ENCODE results near the gene SRSF1. TPM values are rescaled to one million over a fixed set of nuclear protein-coding genes. Genes with fewer than 3 reads are reported as not detected.

Gene SRSF1
- total RNA-seq, 4 donors from 2014 or later = 116 to 429 (median 147) TPM

- Histone ChIP-seq H3K36me3 (no peaks in the 10 kb centered on the region), H3K27ac (no peak overlapping the region), H3K4me1 (peaks cover 0 to 8% of the 10 kb centered on the region in 2 donors), H3K4me3 (no peak overlapping the region), H3K9me3 (no peaks in the 10 kb centered on the region), H3K27me3 (no peaks in the 10 kb centered on the region)
- DNase-seq = peak in 1 of 2 donors; percentile 15
- intact Hi-C loops (cut with DNase I; ENCODE audit: low total_unique reads) = loop anchor here (2.0 kb wide), 1 partner anchor 32 kb away; the partner anchor contains the start of gene VEZF1
- TF ChIP-seq CTCF (IDR thresholded peaks at IDR 0.05) = no peak
- TF ChIP-seq POLR2A (IDR thresholded peaks at IDR 0.05) = no peak
Observed at GRCh38 chr17:57956291-57957119, 50.5 kb downstream of the SRSF1 start.

DNA sequence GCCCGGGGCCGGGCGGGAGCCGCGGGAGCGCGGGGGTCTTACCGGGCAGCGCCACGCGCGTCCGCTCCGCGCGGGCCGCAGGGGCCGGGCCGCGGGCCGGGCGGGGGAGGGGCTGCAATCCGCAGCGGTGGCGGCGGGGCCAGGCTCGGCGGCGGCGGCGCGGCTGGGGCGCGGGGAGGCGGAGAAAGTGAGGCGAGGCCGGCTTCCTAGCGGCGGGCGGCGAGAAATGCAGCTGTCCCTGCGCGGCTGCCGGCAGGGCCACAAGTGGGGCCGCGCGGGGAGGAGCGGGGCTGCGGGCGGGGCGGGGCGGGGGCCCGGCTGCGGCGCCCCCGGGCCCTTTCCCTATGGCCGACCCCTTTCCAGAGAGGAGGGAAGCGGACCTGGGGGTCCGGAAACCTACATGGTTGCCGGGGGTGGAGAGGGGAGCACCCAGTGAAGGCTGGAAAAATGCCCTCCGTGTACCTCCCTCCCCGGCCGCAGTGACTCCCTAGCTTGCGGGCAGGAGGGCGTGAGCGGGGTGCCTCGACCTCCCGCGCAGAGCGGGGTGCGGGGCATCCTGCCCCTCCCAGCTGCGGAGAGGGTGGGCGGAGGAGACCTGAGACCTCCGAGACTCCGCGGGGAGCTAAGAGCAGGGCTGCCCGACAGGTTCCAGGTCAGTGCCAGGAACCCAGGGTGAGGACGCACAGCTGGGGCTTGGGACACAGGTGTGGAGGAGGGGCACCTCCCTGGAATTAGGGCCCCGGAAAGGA lies 51.7 kb downstream of the SRSF1 start, which contains the start of gene CUEDC1:
TSS of gene CUEDC1 (minus strand) at position 230 of the 749 bp plus-strand sequence. CDS start 69,848 bp downstream, outside the sequence.
- TF ChIP-seq POLR2A (IDR thresholded peaks at IDR 0.05) (no peak), CTCF (IDR thresholded peaks at IDR 0.05) (peak in 3 of 4 experiments; percentile 44 to 72 (median 62))
- peak; percentile 77 to 84 for DNase-seq
- Histone ChIP-seq H3K4me1 (peaks cover 0 to 8% of the 10 kb centered on the region in 2 donors), H3K27me3 (no peaks in the 10 kb centered on the region), H3K27ac (peak within 1 kb of the TSS; percentile 98 to 99), H3K4me3 (peak within 1 kb of the TSS; percentile 55 to 96), H3K9me3 (no peaks in the 10 kb centered on the region), H3K36me3 (no peaks in the 10 kb centered on the region)
- intact Hi-C loops (cut with DNase I; ENCODE audit: low total_unique reads) = loop anchor here (2.0 kb wide), 1 partner anchor 61 kb away; no protein-coding TSS in a partner anchor

DNA sequence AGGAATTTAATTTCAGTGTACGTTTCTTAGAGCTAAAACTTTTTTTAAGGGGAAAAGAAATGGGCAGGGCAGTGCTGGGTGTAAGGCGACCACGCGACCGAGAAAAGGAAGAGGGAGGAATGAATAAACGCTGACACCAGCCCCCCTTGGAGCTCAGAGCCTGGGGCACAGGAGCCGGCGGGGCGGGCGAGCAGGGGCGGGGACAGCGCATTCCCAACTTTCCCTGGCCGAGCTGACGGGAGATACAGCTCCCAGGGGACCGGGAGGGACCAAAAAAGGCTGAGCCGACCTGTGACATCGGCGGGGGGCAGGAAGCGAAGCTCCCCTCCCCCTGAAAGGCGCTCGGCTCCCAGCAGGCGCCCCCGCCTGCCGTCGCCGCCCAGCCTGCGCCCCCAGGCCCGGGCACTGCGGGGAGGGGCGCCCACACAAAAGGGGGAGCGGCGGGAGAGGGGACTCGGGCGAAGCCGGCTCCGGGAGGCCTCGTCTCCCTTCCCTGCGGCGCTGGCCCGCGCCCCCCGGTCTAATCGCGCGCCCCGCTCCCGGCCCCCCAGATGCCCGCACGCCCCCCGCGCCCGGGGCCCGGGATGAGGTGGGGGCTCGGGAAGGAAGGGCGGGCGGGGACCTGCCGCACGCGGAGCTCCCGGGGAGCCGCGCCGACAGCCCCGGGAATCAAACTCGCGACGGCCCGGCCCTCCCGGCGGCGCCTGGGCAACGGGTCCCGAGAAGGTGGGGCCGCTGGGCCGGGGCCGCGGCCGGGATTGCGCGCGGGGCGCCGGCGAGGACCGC lies 52.5 kb downstream of the SRSF1 start:
- intact Hi-C loops (cut with DNase I; ENCODE audit: low total_unique reads) = loop anchor here (2.0 kb wide), 1 partner anchor 60 kb away; no protein-coding TSS in a partner anchor
- H3K4me1 ChIP-seq = peaks cover 5 to 8% of the 10 kb centered on the region in 2 donors
- peak overlapping the region; percentile 98 to 99 for H3K27ac ChIP-seq
- H3K27me3 ChIP-seq = no peaks in the 10 kb centered on the region
- no peaks in the 10 kb centered on the region for H3K9me3 ChIP-seq
- no peaks in the 10 kb centered on the region for H3K36me3 ChIP-seq
- H3K4me3 ChIP-seq = peak overlapping the region; percentile 41 to 96
- peak; percentile 81 to 83 for DNase-seq
- peak; percentile 16 to 56 for TF ChIP-seq POLR2A (IDR thresholded peaks at IDR 0.05)
- TF ChIP-seq CTCF (IDR thresholded peaks at IDR 0.05) = no peak

GRCh38 chr17:57953705-57954396 lies 53.2 kb downstream of the SRSF1 start:
- H3K4me1 ChIP-seq = peaks cover 8 to 11% of the 10 kb centered on the region in 2 donors
- intact Hi-C loops (cut with DNase I; ENCODE audit: low total_unique reads) = loop anchor here (2.0 kb wide), 1 partner anchor 59 kb away; no protein-coding TSS in a partner anchor
- DNase-seq = no peak

More at GRCh38 chr17:57953705-57954396, 53.2 kb downstream of the SRSF1 start:
- H3K27ac ChIP-seq = peak overlapping the region; percentile 98 to 99
- H3K36me3 ChIP-seq = no peaks in the 10 kb centered on the region
- H3K4me3 ChIP-seq = peak overlapping the region; percentile 41 to 96
- no peaks in the 10 kb centered on the region for H3K9me3 ChIP-seq
- TF ChIP-seq POLR2A (IDR thresholded peaks at IDR 0.05) (no peak), CTCF (IDR thresholded peaks at IDR 0.05) (no peak)
- no peaks in the 10 kb centered on the region for H3K27me3 ChIP-seq

Small RNA genes within 50 kb of the gene (small RNA-seq; reads per million reads assigned to genes)
- not detected for gene AC015813.4

Other genes starting within 250 kb of the SRSF1 start
- gene MRPS23, start 157.2 kb downstream of the SRSF1 start, total RNA-seq = 10 to 100 TPM in 2 of 4 donors, 1 to 10 TPM in 2; 5.9 to 35.2 (median 16.8) TPM
- 10 to 100 TPM in 3 of 4 donors, 1 to 10 TPM in 1; 7.9 to 63.6 (median 18.8) TPM for gene CUEDC1, start 51.8 kb downstream of the SRSF1 start, total RNA-seq
- 100 to 1,000 TPM in 2 of 4 donors, 10 to 100 TPM in 2; 58.8 to 133 (median 110) TPM for gene VEZF1, start 19.0 kb downstream of the SRSF1 start, total RNA-seq
- gene DYNLL2, start 76.2 kb upstream of the SRSF1 start, total RNA-seq = 10 to 100 TPM in 3 of 4 donors, 1 to 10 TPM in 1; 6.1 to 37.8 (median 23.2) TPM
- not detected for gene OR4D1, start 141.1 kb upstream of the SRSF1 start, total RNA-seq
- gene OR4D2, start 159.7 kb upstream of the SRSF1 start, total RNA-seq = not detected
- gene EPX, start 185.5 kb upstream of the SRSF1 start, total RNA-seq = not detected
- gene MKS1, start 212.0 kb upstream of the SRSF1 start, total RNA-seq = 10 to 100 TPM in 2 of 4 donors, 1 to 10 TPM in 2; 4.4 to 23.2 (median 12.3) TPM
- gene LPO, start 231.3 kb upstream of the SRSF1 start, total RNA-seq = not detected